HS-27A (cell line): ENCODE data around the gene RPS2.

Experiments
- DNase-seq: peaks from one replicate; pipeline ENCODE4 v3.0.0-alpha.2; 2012; ENCODE audit warnings: low read depth, missing footprints

RPS2 gene

DNA sequence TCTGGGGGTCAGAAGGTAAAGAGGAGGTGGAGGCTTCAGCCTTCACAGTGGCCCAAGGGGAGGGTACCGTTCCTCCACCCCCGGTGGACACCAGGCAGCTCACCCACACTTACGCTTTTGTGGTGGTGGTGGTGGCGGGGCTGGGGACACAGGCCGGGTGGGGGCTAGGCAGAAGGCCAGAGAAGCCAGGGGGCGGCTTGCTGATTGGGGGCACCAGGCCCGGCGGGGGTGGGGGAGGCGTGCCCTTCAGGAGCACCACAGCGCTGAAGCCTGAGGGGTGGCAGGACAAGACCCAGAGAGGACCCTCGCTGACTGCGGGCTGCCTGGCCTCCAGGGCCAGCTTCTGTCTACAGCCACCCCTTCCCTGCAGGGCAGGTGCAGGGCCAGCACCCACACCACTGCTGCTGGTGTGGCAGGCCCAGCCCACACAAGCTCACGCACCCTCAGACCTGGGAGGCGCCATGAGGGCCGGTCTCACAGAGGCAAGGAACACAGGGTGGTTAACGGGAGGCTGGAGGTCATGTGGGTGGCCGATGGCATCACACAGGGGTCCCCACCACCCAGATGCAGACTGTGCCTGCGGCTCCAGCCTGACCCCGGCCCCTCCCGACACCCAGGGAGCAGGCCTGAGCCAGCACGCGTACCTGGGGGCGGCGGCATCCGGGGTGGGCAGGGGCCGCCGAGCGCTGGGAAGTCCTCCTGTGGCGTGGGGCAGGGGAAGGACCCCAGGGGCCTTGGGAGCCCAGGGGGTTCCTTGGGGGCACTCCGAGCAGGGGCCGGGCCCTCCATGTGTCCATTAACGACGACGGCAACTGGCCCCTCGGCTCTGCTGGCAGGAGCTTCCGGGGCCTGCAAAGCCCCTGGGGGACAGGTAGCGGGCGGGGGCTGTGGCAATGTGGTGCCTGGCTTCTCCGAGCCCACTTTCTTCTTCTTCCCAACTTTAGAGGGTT lies 34.5 kb upstream of the RPS2 start:
- DNase-seq: no peak

DNA sequence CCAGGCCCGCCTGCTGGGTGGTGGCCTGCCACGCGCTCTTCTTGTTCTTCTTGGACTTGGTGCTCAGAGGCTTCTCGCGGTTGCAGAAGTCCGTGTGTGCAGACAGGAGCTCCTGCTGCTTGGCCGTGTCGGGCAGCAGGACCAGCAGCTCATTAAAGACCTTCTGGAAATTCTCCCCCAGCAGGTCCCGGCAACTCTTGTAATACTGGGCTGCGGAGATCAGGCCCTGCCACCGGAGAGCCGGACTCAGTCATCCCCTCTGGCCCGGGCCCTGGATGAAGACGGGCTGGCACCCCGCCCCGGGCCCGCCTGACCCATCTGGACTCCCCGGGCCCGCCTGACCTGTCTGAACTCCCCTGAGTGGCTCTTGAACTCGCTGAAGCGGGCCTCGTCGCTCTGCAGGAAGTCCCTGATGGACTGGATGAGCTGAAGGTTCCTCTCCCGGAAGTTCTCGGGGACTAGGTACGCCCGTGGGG lies 33.8 kb upstream of the RPS2 start:
- no peak for DNase-seq

DNA sequence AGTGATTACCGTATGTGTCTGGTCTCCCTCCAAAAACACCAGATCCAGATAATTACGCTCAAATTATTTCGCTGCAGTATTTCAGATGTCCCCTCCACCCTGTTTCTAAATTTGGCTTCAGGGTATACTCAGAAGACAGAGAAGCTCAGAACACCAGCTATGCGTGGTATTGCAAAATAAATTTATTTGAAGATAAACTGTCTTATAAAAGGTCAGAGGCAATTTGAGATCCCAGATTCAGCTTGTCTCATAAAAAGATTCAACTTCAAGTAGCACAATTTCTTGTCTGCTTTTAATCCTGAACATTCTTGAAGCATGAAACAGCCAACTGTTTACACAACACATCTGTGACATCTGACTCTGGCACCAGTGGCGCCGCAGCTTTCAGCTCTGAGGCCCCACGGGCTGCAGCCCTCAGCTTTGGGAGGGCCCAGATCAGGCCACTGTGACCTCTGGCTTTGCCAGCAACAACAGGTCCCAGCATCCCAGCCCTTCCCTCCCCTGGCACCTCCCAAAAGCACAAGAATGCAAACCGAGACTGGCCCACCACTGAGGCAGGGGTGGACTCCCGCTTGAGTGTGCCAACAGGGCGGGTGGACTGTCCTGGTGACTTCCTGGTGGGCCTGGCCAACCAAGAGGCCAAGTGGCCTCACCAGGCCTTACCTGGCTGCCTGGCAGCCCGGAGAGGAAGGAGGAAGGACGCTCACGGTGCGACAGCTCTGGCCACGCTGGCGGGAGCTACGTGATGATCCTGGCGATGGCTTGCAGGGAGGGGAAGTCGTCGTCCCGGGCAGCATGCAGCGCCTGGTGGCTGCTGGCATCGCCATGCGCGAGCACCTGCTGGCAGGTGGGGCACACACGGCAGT lies 33.1 kb upstream of the RPS2 start:
- DNase-seq: no peak

DNA sequence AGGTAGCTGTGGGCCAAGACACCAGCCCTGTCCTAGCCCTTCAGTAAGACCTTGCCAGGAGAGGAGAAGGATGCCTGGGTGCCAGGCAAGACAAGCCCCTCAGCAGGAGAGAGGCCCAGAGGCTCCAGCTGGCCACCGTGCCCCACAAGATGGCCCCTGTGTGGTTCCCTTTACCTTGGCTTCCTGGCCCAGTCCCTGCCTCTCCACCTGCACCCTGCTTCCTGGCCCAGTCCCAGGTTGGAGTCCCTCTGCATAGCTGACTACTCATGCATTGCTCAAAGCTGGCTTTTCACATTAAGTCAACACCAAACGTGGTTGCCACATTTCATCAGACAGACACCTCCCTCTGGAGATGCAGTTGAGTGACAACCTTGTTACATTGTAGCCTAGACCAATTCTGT lies 29.1 kb upstream of the RPS2 start:
- no peak for DNase-seq

DNA sequence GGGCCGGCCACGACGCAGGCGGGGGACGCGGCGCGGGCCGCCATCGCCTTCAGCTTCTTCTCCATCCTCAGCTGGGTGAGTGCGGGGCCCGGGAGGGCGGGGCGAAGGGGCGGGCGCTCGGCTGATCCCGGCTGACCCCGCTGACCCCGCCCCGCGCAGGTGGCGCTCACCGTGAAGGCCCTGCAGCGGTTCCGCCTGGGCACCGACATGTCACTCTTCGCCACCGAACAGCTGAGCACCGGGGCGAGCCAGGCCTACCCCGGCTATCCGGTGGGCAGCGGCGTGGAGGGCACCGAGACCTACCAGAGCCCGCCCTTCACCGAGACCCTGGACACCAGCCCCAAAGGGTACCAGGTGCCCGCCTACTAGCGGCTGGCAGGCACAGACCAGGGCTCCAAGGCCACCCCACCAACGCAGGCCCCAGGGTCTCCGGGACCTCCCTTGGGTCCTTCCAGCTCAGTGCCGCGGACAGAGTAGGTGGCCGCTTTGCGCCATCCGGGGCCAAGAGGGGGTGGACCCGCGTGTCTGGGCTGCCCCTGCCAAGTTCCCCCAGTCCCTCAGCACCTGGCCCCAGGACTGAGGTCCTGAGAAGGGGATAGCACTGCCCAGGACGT lies 28.2 kb upstream of the RPS2 start:
- DNase-seq: no peak

DNA sequence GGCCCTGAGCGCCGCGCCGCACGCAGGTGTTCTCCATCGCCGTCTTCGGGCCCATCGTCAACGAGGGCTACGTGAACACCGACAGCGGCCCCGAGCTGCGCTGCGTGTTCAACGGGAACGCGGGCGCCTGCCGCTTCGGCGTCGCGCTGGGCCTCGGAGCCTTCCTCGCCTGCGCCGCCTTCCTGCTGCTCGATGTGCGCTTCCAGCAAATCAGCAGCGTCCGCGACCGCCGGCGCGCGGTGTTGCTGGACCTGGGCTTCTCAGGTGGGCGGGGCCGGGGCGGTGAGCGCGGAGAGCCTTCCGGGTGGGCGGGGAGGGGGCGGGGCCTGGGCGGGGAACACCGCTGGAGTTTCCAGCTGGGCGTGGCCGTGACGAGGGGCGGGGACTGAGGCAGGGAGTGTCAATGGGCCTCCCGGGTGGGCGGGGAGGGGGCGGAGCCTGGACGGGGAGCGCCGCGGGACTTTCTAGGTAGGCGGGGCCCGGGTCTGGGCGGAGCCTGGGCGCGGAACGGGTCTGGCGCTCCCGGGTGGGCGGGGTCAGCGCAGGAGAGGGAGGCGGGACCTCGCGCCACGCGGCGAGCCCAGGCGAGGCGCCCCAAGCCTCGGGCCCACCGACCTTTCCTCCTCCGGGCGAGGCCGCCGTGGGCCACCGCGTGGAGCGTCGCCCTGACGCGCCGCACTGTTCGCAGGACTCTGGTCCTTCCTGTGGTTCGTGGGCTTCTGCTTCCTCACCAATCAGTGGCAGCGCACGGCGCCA lies 27.5 kb upstream of the RPS2 start:
- DNase-seq: no peak

DNA sequence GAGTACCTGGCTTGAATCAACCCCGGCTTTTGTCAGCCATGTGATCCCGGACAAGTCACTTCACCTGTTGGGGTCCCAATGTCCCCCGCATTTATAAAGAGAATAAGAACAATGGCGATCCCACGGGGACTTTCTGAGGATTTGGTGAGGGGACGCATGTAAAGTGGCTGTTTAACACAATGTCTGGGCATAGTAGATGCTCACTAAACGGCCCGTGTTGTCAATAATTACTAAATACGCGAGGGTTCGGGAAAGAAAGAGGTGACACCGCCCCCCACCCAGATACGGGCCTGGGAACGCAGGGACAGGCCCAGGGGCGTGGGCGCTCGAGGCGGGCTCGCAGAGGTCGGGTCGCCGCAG lies 26.9 kb upstream of the RPS2 start:
- DNase-seq: no peak

DNA sequence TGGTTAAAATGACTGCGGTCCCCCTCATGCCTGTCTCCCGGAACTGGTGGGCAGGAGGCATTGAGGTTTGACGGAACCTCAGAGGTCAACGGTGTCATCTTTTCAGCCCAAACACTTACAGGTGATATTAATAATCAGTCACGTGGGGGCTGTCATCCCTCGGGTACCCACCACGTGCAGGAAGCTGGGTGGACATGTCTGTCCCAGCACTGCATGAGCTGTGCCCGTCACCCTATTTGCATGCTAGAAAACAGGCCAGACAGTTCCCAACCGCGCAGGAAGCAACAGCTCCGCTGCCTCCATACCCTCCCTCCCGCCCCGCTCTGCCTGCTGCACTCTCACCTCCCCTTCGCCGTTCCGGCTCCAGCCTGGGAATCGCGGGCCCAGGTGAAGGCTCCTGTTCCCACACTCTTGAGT lies 26.5 kb upstream of the RPS2 start:
- no peak for DNase-seq

DNA sequence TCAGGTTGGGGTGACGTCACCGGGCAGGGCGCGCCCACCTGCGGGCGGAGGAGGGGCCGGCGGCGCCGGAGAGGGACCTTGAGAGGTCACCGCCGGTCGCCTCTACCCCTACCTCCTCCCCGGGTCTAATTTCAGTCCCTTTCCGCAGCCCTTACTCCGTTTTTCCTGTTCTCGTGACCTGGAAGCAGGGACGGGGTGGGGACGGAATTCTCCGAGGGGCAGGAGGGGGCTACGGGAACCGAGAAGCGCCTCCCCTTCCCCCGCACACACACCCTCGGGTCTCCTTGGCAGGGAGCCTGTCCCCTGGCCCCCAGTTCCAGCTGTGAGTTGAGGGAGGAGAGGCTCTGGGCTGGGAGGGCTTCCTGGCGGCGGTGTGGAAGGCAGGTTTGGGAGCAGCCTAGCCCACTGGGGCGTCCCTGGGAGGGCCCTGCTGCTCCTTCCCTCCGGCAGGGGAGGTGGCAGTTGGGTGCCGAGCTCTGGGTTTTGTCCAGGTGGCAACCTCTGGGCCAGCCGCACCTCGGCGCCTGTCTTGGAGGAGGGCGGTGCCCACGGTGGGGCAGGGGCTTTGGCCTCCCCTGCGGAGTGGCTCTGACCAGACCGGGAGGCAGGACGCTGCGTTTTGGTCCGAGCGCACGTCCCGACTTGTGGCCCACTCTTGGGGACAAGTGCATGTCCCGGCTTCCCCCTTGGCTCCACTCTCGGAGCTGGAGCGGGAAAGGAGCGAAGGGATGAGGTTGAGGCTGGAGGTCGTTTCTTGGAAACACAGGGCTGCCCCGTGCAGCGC lies 25.9 kb upstream of the RPS2 start:
- no peak for DNase-seq

DNA sequence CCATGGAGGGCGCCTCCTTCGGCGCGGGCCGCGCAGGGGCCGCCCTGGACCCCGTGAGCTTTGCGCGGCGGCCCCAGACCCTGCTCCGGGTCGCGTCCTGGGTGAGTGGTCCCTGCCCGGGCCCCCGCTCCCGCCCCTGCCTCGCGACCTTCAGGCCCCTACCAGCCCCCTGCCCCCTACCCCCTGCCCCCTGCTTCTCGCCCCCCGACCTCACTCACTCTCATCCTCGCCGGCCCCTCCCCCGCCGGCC lies 25.4 kb upstream of the RPS2 start:
- no peak for DNase-seq

DNA sequence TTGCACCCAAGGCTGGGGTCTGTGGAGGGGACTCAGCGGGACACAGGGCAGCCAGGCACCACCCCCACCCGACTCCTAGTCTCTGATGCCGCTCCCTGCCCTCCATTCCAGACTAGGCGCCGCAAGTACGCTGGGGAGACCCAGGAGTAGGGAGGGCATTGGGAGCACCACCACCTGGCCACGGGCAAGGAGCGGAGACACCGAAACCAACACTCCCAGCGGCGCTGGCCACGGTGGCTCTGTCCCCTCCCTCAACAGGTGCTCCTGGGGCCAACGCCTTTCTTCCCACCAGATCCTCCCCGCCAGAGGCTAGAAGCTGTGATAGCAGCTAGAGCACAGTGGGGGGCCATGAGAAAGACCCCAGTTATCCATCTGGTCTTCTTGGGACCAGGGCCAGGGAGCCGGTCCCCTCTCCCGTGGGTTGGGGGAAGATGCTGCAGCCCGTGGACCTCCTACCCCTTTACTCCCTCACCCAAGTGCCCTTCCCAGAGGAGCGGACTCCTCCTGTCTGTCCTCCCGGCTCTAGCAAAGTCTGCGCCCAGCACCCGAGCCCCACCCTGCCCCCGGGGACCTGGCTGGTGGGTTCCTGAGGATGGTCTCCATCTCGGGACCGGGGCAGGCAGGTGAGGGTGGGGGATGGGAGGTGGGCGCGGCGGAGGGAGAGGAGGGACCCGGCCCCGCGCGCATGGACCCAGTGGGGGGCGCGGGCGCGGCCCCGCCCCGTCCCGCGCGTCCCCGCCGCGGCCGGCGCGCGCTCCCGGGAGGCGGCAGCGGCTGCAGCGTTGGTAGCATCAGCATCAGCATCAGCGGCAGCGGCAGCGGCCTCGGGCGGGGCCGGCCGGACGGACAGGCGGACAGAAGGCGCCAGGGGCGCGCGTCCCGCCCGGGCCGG lies 24.8 kb upstream of the RPS2 start, which contains the start of gene SYNGR3:
SYNGR3 (plus strand) TSS at position 762 of the 892 bp plus-strand sequence. CDS start 133 bp downstream, outside the sequence.
- no peak for DNase-seq

DNA sequence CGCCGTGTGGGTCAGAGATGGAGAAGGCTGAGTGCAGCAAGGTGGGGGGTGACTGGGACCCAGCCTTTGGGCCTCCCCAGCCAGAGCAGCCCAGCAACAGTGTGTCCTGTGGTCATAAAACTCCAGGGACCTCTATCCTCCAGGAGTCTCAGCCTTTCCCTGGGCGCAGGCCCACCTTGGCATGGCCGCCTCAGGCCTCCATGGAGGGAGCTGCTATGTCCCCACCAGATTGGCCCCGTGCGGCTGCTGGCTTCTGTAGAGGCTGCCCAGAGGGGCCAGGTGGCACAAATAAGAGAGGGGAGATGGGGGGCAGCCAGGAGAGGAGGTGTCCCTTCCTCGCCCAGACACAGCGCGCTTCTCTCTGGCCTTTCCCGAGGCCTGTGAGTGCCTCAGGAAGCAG lies 22.6 kb upstream of the RPS2 start:
- DNase-seq: no peak

DNA sequence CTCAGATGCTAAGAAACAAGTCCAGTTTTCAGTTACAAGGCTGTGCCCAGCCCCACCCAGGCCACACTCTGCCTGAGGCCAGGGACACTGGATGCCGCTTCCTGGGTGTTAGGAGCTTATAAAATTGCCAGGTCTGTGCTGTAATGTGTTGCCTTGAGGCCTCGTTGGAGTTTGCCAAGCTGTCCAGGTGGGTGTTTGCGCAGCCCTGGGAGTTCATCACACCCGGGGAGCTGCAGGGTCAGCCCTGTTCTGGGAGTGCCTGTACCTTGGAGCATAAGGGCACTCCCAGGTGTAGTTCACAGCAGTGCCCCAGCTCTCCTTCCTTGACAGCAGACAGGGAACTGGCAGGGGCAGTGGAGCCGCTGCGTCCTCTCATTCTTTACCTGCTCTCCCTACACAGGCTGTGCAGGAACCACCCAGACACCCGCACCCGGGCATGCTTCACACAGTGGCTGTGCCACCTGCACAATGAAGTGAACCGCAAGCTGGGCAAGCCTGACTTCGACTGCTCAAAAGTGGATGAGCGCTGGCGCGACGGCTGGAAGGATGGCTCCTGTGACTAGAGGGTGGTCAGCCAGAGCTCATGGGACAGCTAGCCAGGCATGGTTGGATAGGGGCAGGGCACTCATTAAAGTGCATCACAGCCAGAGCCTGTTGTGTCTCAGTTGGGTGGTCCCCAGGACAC lies 21.0 kb upstream of the RPS2 start:
- no peak for DNase-seq

DNA sequence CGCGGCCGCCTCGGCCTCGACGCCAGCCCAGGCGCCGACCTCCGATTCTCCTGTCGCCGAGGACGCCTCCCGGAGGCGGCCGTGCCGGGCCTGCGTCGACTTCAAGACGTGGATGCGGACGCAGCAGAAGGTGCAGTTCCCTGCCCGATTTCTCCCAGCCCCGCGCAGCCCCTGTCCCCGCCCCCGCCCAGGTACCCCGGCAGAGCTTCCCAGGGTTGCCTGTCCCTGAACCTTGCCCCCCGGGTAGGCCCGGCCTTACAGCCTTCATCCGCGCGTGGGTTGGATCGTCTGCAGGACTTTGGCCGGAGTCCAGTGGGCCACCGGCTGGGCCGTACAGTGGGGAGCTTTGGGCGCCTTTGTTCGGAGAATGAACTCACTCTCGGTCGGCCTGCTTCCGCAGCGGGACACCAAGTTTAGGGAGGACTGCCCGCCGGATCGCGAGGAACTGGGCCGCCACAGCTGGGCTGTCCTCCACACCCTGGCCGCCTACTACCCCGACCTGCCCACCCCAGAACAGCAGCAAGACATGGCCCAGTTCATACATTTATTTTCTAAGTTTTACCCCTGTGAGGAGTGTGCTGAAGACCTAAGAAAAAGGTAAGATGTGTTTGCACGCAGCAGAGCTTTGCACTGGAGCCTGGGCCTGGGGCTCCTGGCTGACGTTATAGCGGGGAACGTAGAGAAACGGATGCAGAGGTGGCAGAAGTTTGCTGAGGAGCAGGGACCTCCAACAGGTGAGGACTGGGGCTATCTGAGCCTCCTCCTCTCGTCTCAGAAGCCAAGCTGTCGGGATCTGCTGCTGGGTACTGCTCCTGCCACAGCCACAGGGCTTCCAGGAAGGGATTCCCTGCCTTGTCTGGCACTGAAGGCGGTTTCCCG lies 20.0 kb upstream of the RPS2 start:
- DNase-seq: no peak

DNA sequence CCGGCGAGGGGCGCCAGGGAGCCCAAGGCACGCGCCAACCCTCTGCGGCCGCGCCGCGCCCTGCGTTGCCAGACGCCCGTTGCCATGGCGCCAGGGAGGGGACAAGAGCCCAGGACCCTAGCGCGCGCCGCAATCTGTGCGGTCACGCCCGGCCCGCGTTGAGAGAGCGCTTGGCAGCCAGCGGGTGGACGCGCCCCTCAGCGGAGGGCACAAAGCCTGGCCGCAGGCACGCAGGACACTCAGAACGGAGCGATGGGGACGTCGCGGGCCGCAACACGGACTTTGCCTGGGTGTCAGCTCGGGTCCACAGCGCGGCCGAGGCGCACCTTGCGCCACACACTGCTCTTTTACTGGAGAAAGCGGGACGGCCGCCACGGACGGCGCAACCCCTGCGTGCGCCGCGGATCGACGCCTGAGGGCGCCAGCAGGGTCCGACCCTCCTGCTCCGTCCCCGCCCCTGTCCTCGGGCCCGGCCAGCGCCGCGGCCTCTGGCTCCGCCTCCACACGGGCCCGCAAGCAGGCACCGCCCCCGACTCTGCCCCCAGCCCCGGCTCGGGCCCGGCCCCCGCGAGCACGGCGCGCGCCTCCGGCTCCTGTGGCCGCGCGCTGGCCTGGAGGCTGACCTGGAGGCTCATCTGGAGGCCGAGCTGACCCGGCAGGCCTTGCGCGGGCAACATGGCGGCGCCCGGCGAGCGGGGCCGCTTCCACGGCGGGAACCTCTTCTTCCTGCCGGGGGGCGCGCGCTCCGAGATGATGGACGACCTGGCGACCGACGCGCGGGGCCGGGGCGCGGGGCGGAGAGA lies 19.1 kb upstream of the RPS2 start, which contains the start of gene GFER:
GFER (plus strand) TSS at position 650 of the 803 bp plus-strand sequence; CDS start at position 676, 26 bp downstream.
- DNase-seq: no peak

DNA sequence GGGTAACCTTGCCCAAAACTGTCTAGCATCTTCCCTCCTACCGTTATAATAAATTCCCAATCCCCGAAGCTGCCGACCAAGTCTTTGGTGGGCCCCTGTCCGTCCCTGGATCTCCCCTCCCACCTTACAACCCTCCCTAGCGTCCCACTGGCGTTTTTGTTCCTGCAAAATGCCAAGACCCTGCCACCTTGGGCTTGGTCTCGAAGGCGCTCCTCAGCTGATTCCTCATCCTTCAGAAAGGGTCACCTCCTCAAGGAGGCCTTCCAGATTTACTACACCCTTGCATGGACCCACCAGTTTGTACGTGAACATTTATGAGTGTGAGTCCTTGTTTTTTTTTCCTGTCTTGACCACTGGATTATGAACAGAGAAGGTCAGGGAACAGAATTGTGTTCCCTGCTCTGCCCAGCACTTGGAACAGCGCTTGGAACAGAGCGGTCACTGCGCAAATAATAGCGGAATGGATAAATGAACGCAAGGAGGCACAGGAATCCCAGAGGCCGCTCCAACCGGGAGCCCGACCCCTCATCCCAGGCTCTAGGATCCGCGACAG lies 18.4 kb upstream of the RPS2 start:
- no peak for DNase-seq

DNA sequence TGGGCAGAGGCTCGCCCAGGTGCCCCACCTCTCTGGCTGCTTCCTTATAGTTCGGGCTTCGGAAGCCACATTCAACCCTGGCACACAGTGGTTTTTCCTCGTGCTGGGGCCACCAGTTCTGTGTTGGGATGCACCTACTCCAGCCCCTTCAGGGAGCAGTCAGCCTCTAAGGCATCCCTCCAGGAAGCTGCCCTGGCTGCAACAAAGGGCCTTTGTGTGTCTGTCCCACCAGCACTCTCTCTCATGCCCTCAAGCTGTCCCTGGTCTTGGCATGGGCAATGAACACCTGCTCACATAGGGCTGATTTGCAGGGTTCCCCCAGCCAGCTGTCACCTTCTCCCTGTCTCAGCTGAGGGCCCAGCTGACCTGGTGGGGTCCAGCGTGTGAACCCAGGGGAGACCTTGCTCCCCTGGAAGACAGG lies 17.4 kb upstream of the RPS2 start:
- no peak for DNase-seq
